HepG2 (cell line): Measurements from ENCODE around the gene TSKU. TPM values are rescaled to one million over a fixed set of nuclear protein-coding genes. Genes with fewer than 3 reads are reported as not detected.

Source experiments
- FOXJ3 ChIP-seq: sonication (generic); formaldehyde crosslinking; IDR thresholded peaks from 2 replicates; pipeline ENCODE4 v1.4.0; 2020; ENCODE audit warnings: missing genetic modification reagents, mild to moderate bottlenecking, borderline replicate concordance
- FOXP1 ChIP-seq, 2 experiments: fragments of 450-650 bp in 1 of 2; IDR thresholded peaks; 2 replicates each; pipeline ENCODE4 v1.6.1; 2017 to 2018; ENCODE audit warnings: antibody characterized with exemption in 1 of 2
- FUBP1 ChIP-seq: sonication (generic); formaldehyde crosslinking; IDR thresholded peaks from 2 replicates; pipeline ENCODE4 v1.5.1; 2020; ENCODE audit warnings: missing genetic modification reagents, mild to moderate bottlenecking, borderline replicate concordance
- LBX2 ChIP-seq: sonication (generic); formaldehyde crosslinking; IDR thresholded peaks from 2 replicates; pipeline ENCODE4 v1.5.0; 2020; ENCODE audit warnings: missing genetic modification reagents, mild to moderate bottlenecking, borderline replicate concordance
- MLX ChIP-seq: IDR thresholded peaks from 2 replicates; pipeline ENCODE4 v1.6.1; 2016
- NFIC ChIP-seq: IDR thresholded peaks from 2 replicates; pipeline ENCODE4 v1.6.1; 2012; ENCODE audit warnings: mild to moderate bottlenecking, low read length, inconsistent platforms
- RNF2 ChIP-seq: fragments of 450-650 bp; conservative IDR thresholded peaks from 2 replicates; pipeline ENCODE4 v1.6.1; 2016; ENCODE audit warnings: low read depth
- SIN3B ChIP-seq: fragments of 150-350 bp; IDR thresholded peaks from 2 replicates; pipeline ENCODE4 v1.6.1; 2014; ENCODE audit warnings: low read length
- SMYD3 ChIP-seq: sonication (generic); formaldehyde crosslinking; IDR thresholded peaks from 2 replicates; pipeline ENCODE4 v1.8.1; 2023; ENCODE audit warnings: mild to moderate bottlenecking, missing genetic modification reagents
- U2AF1 ChIP-seq: fragments of 200-400 bp; formaldehyde crosslinking; optimal IDR thresholded peaks from 2 replicates; pipeline ENCODE3; 2017; ENCODE audit warnings: mild to moderate bottlenecking, low read depth, low read length
- YY1 ChIP-seq: IDR thresholded peaks from 2 replicates; pipeline ENCODE4 v1.6.1; 2011; ENCODE audit warnings: low read length, low read depth, moderate library complexity, mild to moderate bottlenecking; ENCODE audit not compliant: insufficient read depth, insufficient replicate concordance
- ZBTB7A ChIP-seq: sonication (generic); formaldehyde crosslinking; IDR thresholded peaks from 2 replicates; pipeline ENCODE4 v1.8.0; 2022; ENCODE audit warnings: mild to moderate bottlenecking, missing genetic modification reagents
- ZBTB7B ChIP-seq: sonication (generic); formaldehyde crosslinking; IDR thresholded peaks from 2 replicates; pipeline ENCODE4 v1.4.0; 2020; ENCODE audit warnings: missing genetic modification reagents
- ZFP37 ChIP-seq: sonication (generic); formaldehyde crosslinking; IDR thresholded peaks from 2 replicates; pipeline ENCODE4 v1.4.0; 2020; ENCODE audit warnings: missing genetic modification reagents, borderline replicate concordance
- ZNF143 ChIP-seq: sonication (generic); formaldehyde crosslinking; IDR thresholded peaks from 2 replicates; pipeline ENCODE4 v1.4.0; 2020; ENCODE audit warnings: missing genetic modification reagents
- ZNF281 ChIP-seq: sonication (generic); formaldehyde crosslinking; IDR thresholded peaks from 2 replicates; pipeline ENCODE4 v1.4.0; 2020; ENCODE audit warnings: missing genetic modification reagents, borderline replicate concordance
- ZNF629 ChIP-seq: sonication (generic); formaldehyde crosslinking; conservative IDR thresholded peaks from 2 replicates; pipeline ENCODE4 v1.5.0; 2020; ENCODE audit warnings: missing genetic modification reagents
- ZNF776 ChIP-seq: sonication (generic); formaldehyde crosslinking; IDR thresholded peaks from 2 replicates; pipeline ENCODE4 v1.4.0; 2020; ENCODE audit warnings: mild to moderate bottlenecking, missing genetic modification reagents
- polyA plus RNA-seq, 8 experiments: library from polyadenylated mRNA; depleted of rRNA in 3 of 8; stranded (reverse) in 7 of 8; unstranded in 1 of 8; fragments of >200 nt; fragmentation: Illumina TruSeq in 4 of 8; extraction: Trizol in 4 of 8; gene quantifications; 2 replicates each; pipeline versions ENCODE4 v1.2.1 to v1.2.3, GENCODE V29; 2011 to 2016; ENCODE audit warnings: low read depth in 4 of 8, missing spikeins in 1 of 8, mixed read lengths in 1 of 8; ENCODE audit not compliant: insufficient read depth in 1 of 8
- total RNA-seq, 5 experiments: library from RNA; depleted of rRNA; stranded (reverse); fragments of >200 nt; fragmentation: Illumina TruSeq; extraction: Trizol; gene quantifications; 2 replicates each; pipeline ENCODE4 v1.2.3, GENCODE V29; 2016; ENCODE audit warnings: low read depth in 1 of 5

Gene TSKU
- total and polyA plus RNA-seq, 2 of the 13 experiments (the other 11 are each of a cell fraction or from before 2014, with no cell fraction given) = 20.3 to 21.4 TPM

GRCh38 chr11:76783294-76783895, at the start of gene TSKU (continued):
- no peak for TF ChIP-seq ZNF281 (CRISPR knock-in tag)
- no peak for TF ChIP-seq FOXP1 (IDR thresholded peaks at IDR 0.05)
- TF ChIP-seq FOXP1 (CRISPR knock-in tag; IDR thresholded peaks at IDR 0.05) = no peak
- no peak for TF ChIP-seq FOXJ3 (CRISPR knock-in tag)
- TF ChIP-seq NFIC = no peak
- no peak for TF ChIP-seq SMYD3 (CRISPR knock-in tag)
- no peak for TF ChIP-seq SIN3B
- TF ChIP-seq FUBP1 (CRISPR knock-in tag) = no peak
- TF ChIP-seq ZNF776 = peak; percentile 75
- no peak for TF ChIP-seq YY1
- TF ChIP-seq ZNF143 = 0 out of 2 replicates have a peak, but pooled peaks have one; percentile 10
- 0 out of 2 replicates have a peak, but pooled peaks have one; percentile 25 for TF ChIP-seq ZNF629 (CRISPR knock-in tag)
- TF ChIP-seq U2AF1 = no peak
- no peak for TF ChIP-seq ZFP37 (CRISPR knock-in tag)
- TF ChIP-seq RNF2 = no peak
- peak; percentile 62; the same call in 1 of the 2 replicates for TF ChIP-seq ZBTB7B
- 0 out of 2 replicates have a peak, but pooled peaks have one; percentile 58 for TF ChIP-seq LBX2
- peak; percentile 51; the same call in 1 of the 2 replicates for TF ChIP-seq ZBTB7A
- no peak for TF ChIP-seq MLX (CRISPR knock-in tag)
